ENCODE results near the gene CYP46A1. TPM values are rescaled to one million over a fixed set of nuclear protein-coding genes. Genes with fewer than 3 reads are reported as not detected.

The CYP46A1 gene
- total and polyA plus RNA-seq, 12 donors: 0.67 to 5.9 (median 2.1) TPM

GRCh38 chr14:99664058-99664936 is 19.8 kb upstream of the CYP46A1 start:
- intact Hi-C loops (cut with DNase I): no loop called here
- Histone ChIP-seq H3K36me3 (replicated peaks in 1 of 2) (no peaks in the 10 kb centered on the region), H3K4me1 (replicated peaks in 1 of 2) (no peaks in the 10 kb centered on the region), H3K4me3 (no peak overlapping the region), H3K27ac (no peak overlapping the region), H3K27me3 (peaks cover 16% of the 10 kb centered on the region), H3K9me3 (replicated peaks in 1 of 3) (no peaks in the 10 kb centered on the region)
- no peak for DNase-seq
- TF ChIP-seq POLR2A (IDR thresholded peaks at IDR 0.05): no peak
- TF ChIP-seq, protein P1, sequence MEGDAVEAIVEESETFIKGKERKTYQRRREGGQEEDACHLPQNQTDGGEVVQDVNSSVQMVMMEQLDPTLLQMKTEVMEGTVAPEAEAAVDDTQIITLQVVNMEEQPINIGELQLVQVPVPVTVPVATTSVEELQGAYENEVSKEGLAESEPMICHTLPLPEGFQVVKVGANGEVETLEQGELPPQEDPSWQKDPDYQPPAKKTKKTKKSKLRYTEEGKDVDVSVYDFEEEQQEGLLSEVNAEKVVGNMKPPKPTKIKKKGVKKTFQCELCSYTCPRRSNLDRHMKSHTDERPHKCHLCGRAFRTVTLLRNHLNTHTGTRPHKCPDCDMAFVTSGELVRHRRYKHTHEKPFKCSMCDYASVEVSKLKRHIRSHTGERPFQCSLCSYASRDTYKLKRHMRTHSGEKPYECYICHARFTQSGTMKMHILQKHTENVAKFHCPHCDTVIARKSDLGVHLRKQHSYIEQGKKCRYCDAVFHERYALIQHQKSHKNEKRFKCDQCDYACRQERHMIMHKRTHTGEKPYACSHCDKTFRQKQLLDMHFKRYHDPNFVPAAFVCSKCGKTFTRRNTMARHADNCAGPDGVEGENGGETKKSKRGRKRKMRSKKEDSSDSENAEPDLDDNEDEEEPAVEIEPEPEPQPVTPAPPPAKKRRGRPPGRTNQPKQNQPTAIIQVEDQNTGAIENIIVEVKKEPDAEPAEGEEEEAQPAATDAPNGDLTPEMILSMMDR (IDR thresholded peaks at IDR 0.05): no peak
- WGBS, 4 donors: 55 to 69% (median 62%) methylated on average over 8 of the region's 8 CpGs

- Histone ChIP-seq H3K27ac (no peak overlapping the region), H3K9me3 (replicated peaks in 1 of 3) (no peaks in the 10 kb centered on the region), H3K27me3 (peaks cover 12% of the 10 kb centered on the region), H3K4me3 (no peak overlapping the region), H3K36me3 (replicated peaks in 1 of 2) (no peaks in the 10 kb centered on the region), H3K4me1 (replicated peaks in 1 of 2) (no peaks in the 10 kb centered on the region)
- intact Hi-C loops (cut with DNase I): no loop called here
- 81 to 86% (median 82%) methylated on average over 12 of the region's 12 CpGs for WGBS, 4 donors
- TF ChIP-seq, protein P1 (IDR thresholded peaks at IDR 0.05): no peak
- no peak for TF ChIP-seq POLR2A (IDR thresholded peaks at IDR 0.05)
- DNase-seq: no peak
These were observed 19.2 kb upstream of the CYP46A1 start for GRCh38 chr14:99664937-99665273.

DNA sequence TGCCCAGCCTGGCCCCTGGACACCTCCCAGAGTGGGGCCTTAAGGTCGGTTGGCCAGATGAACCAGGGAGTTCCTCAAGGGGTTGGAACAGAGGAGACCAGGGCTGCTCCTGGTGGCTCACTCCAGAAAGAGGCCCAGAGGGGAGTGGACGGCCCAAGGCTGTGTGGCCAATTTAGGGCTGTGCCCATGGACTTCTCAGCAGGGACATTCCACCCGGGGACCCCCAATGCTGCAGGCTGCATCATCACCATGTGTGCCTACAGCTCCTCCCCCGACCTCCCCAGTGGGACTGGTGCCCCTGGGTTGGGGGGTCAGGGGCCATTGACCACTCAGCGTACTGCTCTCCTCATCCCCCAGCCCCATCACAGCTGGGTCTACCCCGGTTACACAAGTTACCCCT is 17.6 kb upstream of the CYP46A1 start:
- 50 to 81% (median 57%) methylated on average over 3 to 6 of the region's 6 CpGs for WGBS, 4 donors
- H3K27ac ChIP-seq: no peak overlapping the region
- DNase-seq: no peak
- no peak overlapping the region for H3K4me3 ChIP-seq
- H3K4me1 ChIP-seq (replicated peaks in 1 of 2): no peaks in the 10 kb centered on the region
- no peak for TF ChIP-seq POLR2A (IDR thresholded peaks at IDR 0.05)
- TF ChIP-seq, protein P1 (IDR thresholded peaks at IDR 0.05): no peak
- H3K9me3 ChIP-seq (replicated peaks in 1 of 3): no peaks in the 10 kb centered on the region
- H3K36me3 ChIP-seq (replicated peaks in 1 of 2): no peaks in the 10 kb centered on the region
- intact Hi-C loops (cut with DNase I): no loop called here
- H3K27me3 ChIP-seq: no peaks in the 10 kb centered on the region

DNA sequence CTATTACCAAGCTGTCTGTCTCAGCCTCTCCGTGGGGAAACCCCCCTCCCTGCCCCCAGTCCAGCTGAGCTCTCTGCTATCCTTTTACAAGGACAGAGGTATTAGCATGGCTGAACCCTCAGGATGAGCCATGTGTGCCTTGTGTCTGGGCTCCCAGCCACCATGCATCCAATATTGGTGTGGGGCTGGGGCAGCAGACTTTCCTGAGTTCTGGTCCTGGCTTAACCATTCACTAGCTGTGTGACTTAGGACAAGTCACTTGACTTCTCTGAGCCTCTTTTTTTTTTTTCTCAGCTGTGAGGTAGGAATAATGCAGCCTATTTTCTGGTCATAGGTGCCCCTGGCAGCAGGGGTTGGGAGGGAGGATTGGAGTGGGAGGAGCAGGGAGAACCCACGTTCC is 17.1 kb upstream of the CYP46A1 start:
- Histone ChIP-seq H3K4me3 (no peak overlapping the region), H3K27me3 (no peaks in the 10 kb centered on the region), H3K4me1 (replicated peaks in 1 of 2) (no peaks in the 10 kb centered on the region), H3K9me3 (replicated peaks in 1 of 3) (no peaks in the 10 kb centered on the region), H3K36me3 (replicated peaks in 1 of 2) (no peaks in the 10 kb centered on the region), H3K27ac (no peak overlapping the region)
- no peak for DNase-seq
- 24 to 45% (median 36%) methylated on average over 2 of the region's 2 CpGs for WGBS, 4 donors
- TF ChIP-seq, protein P1 (IDR thresholded peaks at IDR 0.05): no peak
- no peak for TF ChIP-seq POLR2A (IDR thresholded peaks at IDR 0.05)
- intact Hi-C loops (cut with DNase I): no loop called here
